Cardiac fibroblast (primary cell): ENCODE data around the gene TMEM235.

Experiments used
- DNase-seq, 2 donors: peaks; one replicate each; pipeline versions ENCODE4 v3.0.0 to v3.0.0-alpha.2; 2010; ENCODE audit warnings: low read depth in 2 of 2
- H3K4me3 ChIP-seq, 2 donors: replicated peaks in 1 of 2; 1 replicate in 1 of 2; 2 replicates in 1 of 2; pipeline ENCODE4 v1.5.1; 2011; ENCODE audit warnings: low read depth in 2 of 2, low read length in 2 of 2, mild to moderate bottlenecking in 2 of 2, moderate library complexity in 1 of 2
- TF ChIP-seq, protein P1 (sequence below): IDR thresholded peaks from one replicate; pipeline ENCODE4 v1.5.1; 2011; ENCODE audit warnings: low read depth, mild to moderate bottlenecking, low read length, inconsistent platforms

Gene TMEM235

DNA sequence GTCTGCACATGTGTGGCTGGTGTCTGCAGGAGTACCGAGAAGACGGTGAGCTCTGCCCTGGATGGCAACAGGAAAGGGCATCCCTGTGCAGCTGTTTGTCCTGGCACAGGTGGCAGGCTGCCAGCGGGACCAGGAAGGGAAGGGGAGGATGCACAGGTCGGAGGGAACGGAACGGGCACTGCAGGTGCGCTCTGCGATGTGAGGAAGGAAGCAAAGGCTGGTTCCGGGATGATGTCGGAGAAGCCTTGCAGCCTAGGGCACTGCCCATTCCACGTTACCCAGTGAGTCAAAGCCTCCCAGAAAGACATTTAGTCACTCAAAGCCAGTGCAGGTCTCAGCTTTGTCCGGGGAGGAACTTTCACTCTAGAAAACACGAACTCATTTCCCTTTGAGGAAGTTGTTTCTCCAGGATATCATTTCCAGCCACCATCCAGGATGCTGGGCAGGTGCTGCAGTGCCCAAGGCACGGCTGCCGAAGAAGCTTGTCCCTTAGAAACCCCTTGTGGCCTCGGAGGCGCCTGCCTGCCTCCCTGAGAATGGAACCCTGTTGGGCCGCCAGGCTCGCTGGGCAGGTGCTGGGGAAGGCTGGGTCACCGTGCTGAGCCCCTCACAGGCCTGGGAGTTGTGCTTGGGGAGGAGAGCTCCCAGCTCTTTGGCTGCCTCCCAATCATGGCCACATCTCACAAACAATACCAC lies 4.5 kb upstream of the TMEM235 start:
- DNase-seq, result no peak
- TF ChIP-seq, protein P1, sequence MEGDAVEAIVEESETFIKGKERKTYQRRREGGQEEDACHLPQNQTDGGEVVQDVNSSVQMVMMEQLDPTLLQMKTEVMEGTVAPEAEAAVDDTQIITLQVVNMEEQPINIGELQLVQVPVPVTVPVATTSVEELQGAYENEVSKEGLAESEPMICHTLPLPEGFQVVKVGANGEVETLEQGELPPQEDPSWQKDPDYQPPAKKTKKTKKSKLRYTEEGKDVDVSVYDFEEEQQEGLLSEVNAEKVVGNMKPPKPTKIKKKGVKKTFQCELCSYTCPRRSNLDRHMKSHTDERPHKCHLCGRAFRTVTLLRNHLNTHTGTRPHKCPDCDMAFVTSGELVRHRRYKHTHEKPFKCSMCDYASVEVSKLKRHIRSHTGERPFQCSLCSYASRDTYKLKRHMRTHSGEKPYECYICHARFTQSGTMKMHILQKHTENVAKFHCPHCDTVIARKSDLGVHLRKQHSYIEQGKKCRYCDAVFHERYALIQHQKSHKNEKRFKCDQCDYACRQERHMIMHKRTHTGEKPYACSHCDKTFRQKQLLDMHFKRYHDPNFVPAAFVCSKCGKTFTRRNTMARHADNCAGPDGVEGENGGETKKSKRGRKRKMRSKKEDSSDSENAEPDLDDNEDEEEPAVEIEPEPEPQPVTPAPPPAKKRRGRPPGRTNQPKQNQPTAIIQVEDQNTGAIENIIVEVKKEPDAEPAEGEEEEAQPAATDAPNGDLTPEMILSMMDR, result no peak
- no peak overlapping the region for H3K4me3 ChIP-seq

DNA sequence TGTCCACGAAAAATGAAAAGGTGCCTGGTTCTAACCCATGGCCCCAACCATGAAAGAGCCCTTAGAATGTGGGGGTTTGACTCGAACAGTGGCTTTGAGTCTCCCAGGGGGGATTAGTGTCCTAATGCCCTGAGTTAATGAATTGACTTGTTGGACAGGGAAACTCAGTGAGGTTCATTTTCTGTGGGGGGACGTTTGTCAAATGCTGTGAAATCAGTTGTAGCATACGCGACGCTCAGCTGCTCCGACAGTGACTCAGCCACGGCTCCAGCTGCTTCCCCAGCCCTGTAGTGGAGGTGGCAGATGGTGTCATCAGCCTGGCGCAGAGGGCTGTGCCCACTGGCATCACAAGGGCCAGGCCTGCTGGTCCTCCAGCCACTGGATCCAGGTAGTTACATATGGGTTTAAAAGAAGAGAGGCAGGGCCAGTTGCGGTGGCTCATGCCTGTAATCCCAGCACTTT lies 3.9 kb upstream of the TMEM235 start:
- no peak overlapping the region for H3K4me3 ChIP-seq
- TF ChIP-seq, protein P1, result no peak
- no peak for DNase-seq

DNA sequence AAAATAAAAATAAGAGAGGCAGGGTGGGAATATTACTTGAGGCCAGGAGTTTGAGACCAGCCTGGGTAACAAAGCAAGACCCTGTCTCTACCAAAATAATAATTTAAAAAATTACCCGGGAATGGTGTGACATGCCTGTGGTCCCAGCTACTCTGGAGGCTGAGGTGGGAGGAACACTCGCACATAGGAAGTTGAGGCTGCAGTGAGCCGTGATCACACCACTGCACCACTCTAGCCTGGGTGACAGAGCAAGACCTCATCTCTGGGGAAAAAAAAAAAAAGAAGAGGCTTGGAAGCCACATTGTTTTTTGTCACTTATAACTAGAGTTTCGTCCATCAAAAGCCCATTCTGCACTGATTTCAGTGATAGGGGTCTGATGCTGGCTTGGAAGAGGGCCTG lies 3.3 kb upstream of the TMEM235 start:
- H3K4me3 ChIP-seq, result no peak overlapping the region
- TF ChIP-seq, protein P1, result no peak
- no peak for DNase-seq

DNA sequence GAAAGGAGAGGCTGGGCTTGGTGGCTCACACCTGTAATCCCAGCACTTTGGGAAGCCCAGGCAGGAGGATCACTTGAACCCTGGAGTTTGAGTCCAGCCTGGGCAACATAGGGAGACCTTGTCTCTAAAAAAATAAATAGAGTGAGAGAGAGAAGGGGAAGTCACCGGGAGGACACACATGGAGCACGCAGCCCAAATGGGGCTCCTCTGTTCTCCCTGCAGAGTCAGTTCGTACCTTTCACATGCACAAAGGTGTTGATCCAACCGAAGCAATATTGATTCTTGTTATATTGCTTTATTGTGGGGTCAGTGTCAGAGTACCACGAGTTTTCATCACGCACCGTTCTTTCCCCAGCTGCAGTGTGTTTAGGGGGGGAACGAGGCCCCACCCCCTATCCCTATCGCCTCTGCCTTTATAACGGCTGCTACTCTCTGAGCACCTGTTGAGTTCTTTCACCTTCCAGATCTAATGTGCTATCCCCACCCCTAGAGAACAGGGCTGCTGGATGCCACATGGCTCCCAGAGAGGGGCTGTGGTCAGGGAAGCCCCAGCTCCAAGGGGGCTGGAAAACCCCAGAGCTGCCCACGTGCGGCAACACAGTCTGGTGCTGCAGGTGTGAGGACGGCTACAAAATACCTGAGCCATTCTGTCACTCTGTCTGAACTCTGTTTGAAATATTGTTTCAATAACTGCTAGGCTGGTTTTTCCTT lies 1.0 kb upstream of the TMEM235 start:
- DNase-seq, result no peak
- TF ChIP-seq, protein P1, result no peak
- no peak overlapping the region for H3K4me3 ChIP-seq

DNA sequence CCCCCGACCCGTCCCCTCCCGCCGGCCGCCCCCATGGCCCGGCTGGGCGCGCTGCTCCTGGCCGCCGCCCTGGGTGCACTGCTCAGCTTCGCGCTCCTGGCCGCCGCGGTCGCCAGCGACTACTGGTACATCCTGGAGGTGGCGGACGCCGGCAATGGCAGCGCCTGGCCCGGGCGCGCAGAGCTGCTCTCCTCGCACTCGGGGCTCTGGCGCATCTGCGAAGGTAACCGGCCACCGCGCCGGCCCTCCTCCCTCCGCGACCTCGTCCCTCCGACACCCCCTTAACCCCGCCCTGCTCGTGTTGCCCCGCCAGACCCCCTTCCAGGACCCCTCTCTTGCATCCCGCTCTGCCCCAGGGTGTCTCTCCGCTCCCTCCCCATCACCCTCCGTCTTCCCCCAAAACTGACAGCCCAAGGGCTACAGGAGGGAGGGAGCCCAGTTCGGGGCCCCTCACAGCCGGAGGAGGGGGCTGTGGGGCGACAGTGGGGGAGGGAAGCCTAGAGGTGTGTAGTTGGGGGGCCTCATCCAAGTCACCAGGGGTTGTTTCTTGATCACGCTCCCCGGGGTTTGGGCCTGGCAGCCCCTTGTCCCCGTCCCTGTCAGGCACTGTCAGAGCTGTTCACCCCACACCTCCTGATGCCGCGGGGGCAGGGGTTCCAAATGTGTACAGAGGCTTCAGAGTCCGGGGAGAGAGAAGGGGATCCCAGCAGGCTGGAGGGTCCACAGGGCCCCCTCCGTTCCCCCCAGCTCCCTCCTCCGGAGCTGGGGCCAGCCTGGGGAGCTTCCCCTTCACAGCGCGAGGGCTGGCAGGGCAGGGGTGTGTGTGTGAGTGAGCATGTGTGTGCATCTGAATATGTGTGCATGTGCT lies 794 bp downstream of the TMEM235 start:
- H3K4me3 ChIP-seq, result no peak overlapping the region
- TF ChIP-seq, protein P1, result no peak
- no peak for DNase-seq

DNA sequence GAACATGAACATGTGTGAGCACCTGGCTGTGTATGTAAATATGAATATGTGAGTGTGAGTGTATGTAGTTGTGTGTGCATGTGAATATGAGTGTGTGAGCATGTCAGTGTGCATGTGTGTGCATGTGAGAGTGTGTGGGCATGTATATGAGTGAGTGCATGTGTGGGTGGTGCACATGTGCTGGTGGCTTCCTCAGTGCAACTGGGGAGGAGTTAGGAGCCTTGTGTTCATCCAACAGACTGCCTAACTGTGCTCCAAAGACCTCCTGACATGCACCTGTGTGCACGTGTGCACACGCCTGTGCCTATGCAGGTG lies 1.4 kb downstream of the TMEM235 start:
- no peak for DNase-seq
- TF ChIP-seq, protein P1, result no peak
- no peak overlapping the region for H3K4me3 ChIP-seq
